C4-2B (cell line): ENCODE results near the gene ELP5.

Experiments
- ZFX ChIP-seq: fragments of 450-650 bp; IDR thresholded peaks from 2 replicates; pipeline ENCODE4 v1.6.1; 2017
- TF ChIP-seq, protein P1 (sequence below): fragments of 450-650 bp; conservative IDR thresholded peaks from 2 replicates; pipeline ENCODE4 v1.5.1; 2017; ENCODE audit warnings: mild to moderate bottlenecking

DNA sequence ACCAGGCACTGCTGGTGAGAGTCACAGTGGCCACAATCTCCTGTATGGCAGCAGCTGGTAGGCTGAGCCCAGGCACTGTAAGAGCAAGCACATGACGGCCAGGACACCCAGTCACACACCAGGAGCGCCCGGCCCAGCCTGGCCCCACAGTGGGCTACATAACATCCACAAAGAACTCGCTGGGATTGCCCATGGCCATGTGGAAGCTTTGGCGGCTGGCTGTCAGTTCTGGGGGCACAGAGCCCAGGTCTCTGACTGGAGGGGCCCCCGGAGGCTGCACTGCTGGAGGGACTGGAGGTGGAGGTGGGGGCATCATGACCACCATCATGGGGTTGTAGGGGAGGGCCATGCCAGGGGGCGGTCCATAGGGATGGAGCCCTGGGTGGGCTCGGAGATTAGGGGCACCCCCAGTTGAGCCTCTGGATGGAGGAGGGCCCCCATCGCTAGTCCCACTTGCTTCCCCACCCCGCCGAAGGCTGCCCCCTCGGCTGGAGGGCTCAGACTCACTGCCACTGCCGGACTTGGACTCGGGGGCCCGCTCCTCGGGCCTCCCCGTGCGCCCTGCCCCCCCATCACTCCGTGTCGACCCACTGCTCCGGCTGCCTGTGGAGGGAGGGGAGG, 26.2 kb upstream of the ELP5 start:
- TF ChIP-seq, protein P1, sequence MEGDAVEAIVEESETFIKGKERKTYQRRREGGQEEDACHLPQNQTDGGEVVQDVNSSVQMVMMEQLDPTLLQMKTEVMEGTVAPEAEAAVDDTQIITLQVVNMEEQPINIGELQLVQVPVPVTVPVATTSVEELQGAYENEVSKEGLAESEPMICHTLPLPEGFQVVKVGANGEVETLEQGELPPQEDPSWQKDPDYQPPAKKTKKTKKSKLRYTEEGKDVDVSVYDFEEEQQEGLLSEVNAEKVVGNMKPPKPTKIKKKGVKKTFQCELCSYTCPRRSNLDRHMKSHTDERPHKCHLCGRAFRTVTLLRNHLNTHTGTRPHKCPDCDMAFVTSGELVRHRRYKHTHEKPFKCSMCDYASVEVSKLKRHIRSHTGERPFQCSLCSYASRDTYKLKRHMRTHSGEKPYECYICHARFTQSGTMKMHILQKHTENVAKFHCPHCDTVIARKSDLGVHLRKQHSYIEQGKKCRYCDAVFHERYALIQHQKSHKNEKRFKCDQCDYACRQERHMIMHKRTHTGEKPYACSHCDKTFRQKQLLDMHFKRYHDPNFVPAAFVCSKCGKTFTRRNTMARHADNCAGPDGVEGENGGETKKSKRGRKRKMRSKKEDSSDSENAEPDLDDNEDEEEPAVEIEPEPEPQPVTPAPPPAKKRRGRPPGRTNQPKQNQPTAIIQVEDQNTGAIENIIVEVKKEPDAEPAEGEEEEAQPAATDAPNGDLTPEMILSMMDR: no peak
- no peak for TF ChIP-seq ZFX
